DMS 273 treated with DMSO at 0.1 percent for 48 hours (cell line): ENCODE data around the gene WDR5.
"Not testable (repeated sequence)": the region's sequence is repeated elsewhere in the genome, so short reads cannot be mapped to it uniquely, and the experiment has no call there.

Source experiments
- DNase-seq: peaks from one replicate; lab custom pipeline; 2025; lab: John Stamatoyannopoulos, UW

Gene WDR5

GRCh38 chr9:134135343-134136117 is at the start of gene WDR5:
WDR5 (plus strand) TSS chr9:134136082; CDS start chr9:134139878, 3,796 bp downstream.
- DNase-seq = peak; percentile 46

GRCh38 chr9:134088063-134088725 is 47.7 kb upstream of the WDR5 start:
- DNase-seq = no peak

DNA sequence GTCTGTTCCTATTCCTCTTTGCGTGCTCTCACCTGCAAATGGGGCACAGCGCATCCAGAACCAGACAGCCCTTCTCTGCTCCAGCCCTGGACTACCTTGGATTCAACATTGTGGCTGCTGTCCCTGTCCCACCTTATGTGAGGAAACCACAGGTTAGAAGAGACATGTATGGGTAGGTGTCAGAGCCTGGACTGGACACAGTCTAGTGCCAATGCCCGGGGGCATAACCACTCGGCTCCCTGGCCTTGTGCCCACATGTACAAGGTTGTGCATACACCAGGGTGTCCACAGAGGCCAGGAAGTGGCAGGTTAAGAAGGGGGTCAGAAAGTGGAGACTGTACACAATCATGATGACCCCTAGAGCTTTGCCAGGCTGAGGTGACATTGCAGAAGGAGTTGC is 45.9 kb upstream of the WDR5 start:
- DNase-seq = no peak

DNA sequence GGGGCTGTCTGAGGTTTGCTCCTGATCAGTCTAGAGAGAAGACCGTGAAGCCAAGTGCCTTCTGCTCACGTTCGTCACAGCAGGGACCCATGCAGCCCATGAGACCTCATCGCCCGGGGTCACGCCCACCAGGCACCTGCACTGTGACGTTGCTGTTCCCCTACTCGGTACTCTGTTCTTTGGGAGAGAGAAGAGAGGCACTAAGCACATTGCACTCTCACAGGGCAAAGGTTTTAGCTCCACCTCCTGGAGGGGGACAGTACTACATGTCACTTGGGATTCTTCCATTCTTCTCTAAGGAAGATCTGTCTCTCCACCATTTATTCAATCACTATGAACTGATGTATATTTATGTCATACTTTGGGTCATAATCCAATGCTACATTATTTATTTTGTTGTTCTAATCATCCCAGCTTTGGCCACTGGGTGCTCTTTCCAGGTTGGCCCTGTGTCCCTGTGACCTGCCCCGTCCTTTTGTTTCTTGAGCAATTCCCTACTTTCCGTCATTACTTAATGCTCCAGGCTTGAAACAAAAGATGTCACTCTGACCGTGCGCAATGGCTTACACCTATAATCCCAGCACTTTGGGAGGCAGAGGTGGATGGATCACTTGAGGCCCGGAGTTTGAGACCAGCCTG is 36.6 kb upstream of the WDR5 start:
- no peak for DNase-seq

- no peak for DNase-seq
These were observed 35.8 kb upstream of the WDR5 start for GRCh38 chr9:134100040-134100439.

- not testable (repeated sequence) for DNase-seq
These were observed 34.7 kb upstream of the WDR5 start for GRCh38 chr9:134101133-134101532.

- no peak for DNase-seq
These were observed 34.2 kb upstream of the WDR5 start for GRCh38 chr9:134101623-134102149.

DNA sequence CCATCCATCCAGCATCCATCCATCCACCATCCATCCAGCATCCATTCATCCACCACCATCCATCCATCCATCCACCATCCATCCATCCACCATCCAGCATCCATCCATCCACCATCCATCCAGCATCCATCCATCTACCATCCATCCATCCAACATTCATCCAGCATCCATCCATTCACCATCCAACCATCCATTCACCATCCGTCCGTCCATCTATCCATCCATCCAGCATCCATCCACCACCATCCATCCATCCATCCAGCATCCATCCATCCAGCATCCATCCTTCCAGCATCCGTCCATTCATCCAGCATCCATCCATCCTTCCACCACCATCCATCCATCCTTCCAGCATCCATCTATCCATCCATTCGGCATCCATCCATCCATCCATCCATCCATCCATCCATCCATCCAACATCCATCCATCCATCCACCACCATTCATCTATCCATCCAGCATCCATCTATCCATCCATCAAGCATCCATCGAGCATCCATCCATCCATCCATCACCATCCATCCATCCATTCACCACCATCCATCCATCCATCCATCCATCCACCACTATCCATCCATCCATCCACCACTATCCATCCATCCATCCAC is 32.4 kb upstream of the WDR5 start:
- DNase-seq = no peak

GRCh38 chr9:134111064-134111463 is 24.8 kb upstream of the WDR5 start:
- no peak for DNase-seq

DNA sequence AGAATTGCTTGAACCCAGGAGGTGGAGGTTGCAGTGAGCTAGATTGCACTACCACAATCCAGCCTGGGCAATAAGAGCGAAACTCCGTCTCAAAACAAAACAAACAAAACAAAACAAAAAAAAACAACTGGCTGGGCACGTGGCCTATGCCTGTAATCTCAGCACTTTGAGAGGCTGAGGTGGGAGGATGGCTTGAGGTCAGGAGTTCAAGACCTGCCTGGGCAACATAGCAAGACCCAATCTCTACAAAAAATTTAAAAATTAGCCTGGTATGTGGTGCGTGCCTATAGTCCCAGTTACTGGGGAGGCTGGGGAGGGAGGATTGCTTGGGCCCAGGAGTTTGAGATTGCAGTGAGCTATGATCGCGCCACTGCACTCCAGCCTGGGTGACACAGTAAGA is 23.3 kb upstream of the WDR5 start:
- DNase-seq = no peak

- DNase-seq = not testable (repeated sequence)
These were observed 16.9 kb upstream of the WDR5 start for GRCh38 chr9:134118972-134119371.

GRCh38 chr9:134123764-134124128 is 12.1 kb upstream of the WDR5 start:
- no peak for DNase-seq

DNA sequence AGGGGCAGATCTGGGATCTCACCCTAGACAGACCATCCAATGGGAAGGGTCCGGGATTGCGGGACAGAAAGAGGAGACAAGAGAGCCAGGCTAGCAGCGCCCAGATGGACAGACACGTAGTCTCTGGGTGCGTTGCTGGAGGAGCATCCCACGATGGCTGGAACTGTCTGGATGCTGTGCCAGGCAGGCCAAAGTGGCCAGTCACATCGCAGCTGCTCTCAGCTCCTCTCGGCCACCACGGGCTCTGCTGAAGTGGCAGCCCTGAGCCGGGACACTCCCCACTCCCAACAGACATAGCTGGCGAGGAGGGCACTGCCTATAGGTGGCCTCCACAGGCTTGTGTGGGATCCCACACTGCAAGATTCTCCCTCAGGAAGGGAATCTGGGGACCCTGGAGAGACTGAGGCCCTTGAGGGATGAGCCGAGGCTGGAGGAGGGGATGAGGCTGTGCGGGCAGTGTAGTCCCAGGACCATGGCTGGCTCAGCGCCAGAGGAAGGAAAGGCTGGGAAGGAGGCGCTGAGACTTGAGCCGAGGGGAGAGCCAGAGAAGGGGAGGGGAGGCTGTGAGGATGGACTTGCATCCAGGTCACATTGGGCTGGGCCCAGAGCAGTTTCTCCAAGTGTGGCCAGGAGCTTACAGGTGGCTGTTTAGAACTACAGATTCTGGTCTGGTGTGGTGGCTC is 10.3 kb upstream of the WDR5 start:
- DNase-seq = no peak

DNA sequence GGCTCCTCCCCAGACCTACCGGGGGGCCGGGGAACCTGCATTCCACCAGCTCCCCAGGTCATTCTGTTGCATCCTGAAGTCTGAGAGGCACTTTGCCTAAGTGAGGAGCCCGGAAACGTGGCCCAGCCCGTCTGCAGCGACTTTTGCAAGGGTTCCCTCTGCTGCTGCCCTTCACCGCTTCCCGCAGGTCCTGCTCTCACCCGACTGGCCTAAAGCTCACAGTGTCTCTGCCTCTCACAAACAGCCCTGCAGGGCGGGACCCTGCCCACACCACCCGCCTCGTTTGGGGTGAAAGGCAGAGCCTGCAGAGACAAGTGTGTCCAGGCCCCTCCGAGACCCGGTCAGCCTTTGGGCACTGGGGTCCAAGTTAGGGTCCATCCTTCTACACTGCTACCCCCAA is 9.5 kb upstream of the WDR5 start:
- no peak for DNase-seq

DNA sequence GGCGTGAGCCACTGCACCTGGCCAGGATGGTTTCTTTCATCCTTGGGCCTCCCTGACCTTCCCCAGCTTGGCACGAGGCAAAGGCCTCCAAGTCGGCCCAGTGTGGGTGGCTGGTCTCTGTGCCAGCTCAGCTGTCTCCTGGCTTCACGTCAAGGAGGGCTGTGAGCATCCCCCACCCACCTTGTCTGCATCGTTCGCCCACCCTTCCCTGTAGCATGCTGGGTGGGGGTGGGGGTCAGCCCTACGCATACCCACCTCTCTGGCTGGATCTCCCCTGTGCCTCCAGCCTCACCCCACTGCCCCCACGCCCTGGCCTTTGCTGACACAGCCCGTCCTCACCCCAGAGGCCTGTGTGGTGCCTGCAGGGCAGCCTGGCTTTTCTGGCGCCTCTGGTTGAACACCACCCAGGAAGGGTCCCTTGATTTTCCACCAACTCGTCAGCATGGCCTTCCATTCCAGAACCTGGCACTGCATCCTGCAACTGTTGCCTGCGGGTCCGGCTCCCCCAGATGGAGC is 8.8 kb upstream of the WDR5 start:
- no peak for DNase-seq

DNA sequence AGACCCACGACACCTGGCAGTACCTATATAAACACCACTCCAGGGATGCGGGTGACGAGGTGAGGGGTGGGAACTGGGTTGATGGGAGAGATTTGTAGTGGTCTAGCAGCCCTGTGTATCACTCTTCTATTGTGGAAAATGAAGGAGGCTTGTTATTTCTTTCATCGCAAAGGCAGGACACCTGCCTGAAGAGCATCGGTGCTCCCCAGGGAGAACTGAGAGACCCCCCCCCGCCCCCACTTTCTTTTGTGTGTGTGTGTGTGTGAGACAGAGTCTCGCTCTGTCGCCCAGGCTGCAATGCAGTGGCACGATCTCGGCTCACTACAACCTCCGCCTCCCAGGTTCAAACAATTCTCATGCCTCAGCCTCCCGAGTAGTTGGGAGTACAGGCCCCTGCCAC is 8.3 kb upstream of the WDR5 start:
- no peak for DNase-seq

- no peak for DNase-seq
These were observed 6.9 kb upstream of the WDR5 start for GRCh38 chr9:134128727-134129679.

- no peak for DNase-seq
These were observed 5.1 kb upstream of the WDR5 start for GRCh38 chr9:134130503-134131375.

DNA sequence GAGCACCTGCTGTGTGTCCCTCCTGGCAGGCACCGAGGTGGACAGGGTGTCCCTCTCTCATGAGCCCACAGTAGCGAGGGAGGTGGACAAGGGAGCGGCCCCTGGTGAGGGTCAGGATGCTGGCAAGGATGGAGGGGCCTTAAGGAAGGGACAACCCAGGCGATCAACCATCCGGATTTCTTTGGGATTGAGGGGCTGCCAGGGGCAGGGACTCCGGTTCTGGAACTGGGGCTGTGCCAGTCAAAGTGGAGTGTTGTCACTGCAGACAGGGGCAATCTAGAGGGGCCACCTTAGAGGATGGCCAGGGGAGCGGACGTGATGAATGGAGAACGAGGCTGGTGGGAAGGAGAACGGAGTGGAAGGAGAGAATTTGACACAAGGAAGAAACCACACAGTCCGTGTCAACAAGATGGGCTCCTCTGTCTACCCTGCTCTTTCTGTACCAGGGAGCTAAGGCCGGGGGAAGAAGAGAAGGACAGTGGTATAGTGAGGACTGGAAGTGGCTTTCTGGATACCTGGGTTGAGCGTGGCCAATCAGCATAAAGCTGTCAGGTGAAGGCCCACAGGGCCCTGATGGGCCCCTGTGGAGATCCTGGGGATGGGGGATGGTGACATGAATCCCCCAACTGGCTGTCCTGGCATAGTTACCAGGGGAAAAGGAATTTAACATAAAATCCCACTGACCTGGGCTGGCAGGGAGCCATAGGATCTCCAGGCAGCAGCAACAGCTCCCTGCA is 4.2 kb upstream of the WDR5 start:
- DNase-seq = no peak
